ENCODE data around the gene MAN2A2. TPM values are rescaled to one million over a fixed set of nuclear protein-coding genes. Genes with fewer than 3 reads are reported as not detected.

The MAN2A2 gene
- total and polyA plus RNA-seq, 9 of the 15 experiments (the other 6 are each of a cell fraction or from before 2014, with no cell fraction given) = 7.3 to 151 (median 43.4) TPM

- intact Hi-C loops (cut with micrococcal nuclease) (loop anchor here (5.0 kb wide), 1 partner anchor 87 kb away; no protein-coding TSS in a partner anchor), in situ Hi-C loops (cut with MboI) (no loop called here)
- FAIRE-seq = no peak
- Histone ChIP-seq H3K79me2 (ENCODE audit: control insufficient read depth, insufficient read depth, low read length) (no peaks in the 10 kb centered on the region), H3K27ac (ENCODE audit: extremely low read depth, low read depth, low read length) (no peak overlapping the region), H3K36me3 (ENCODE audit: control insufficient read depth, insufficient read depth, low read length) (peaks cover 86% of the 10 kb centered on the region; the same call in 2 of the 3 replicates), H3K4me1 (replicated peaks in 1 of 2; ENCODE audit: control insufficient read depth in 2 of 2, insufficient read depth in 2 of 2, low read length in 2 of 2) (peaks cover 13 to 29% of the 10 kb centered on the region in 2 experiments; a peak in 4 of 5 replicates), H3K9ac (ENCODE audit: insufficient read depth in 1 of 2, low read depth in 2 of 2, low read length in 2 of 2) (no peak overlapping the region), H3K4me2 (ENCODE audit: insufficient read depth, low read length) (no peak overlapping the region), H2AFZ (ENCODE audit: low read depth, low read length) (no peak overlapping the region), H3K9me1 (ENCODE audit: control insufficient read depth, insufficient read depth, low read length) (peaks cover 3% of the 10 kb centered on the region), H4K20me1 (replicated peaks; ENCODE audit: control insufficient read depth, insufficient read depth, low read length) (0 out of 2 replicates have a peak, but pooled peaks cover 5% of the 10 kb centered on the region), H3K9me3 (replicated peaks; ENCODE audit: control insufficient read depth, insufficient read depth, low read depth, low read length) (no peaks in the 10 kb centered on the region), H3K27me3 (ENCODE audit: control insufficient read depth in 2 of 2, insufficient read depth in 2 of 2, low read length in 2 of 2) (no peaks in the 10 kb centered on the region), H3K4me3 (no peak overlapping the region)
- no peak for TF ChIP-seq CREM (IDR thresholded peaks at IDR 0.05; ENCODE audit: low read depth)
- TF ChIP-seq, protein P1, sequence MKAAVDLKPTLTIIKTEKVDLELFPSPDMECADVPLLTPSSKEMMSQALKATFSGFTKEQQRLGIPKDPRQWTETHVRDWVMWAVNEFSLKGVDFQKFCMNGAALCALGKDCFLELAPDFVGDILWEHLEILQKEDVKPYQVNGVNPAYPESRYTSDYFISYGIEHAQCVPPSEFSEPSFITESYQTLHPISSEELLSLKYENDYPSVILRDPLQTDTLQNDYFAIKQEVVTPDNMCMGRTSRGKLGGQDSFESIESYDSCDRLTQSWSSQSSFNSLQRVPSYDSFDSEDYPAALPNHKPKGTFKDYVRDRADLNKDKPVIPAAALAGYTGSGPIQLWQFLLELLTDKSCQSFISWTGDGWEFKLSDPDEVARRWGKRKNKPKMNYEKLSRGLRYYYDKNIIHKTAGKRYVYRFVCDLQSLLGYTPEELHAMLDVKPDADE (conservative IDR thresholded peaks at IDR 0.05; ENCODE audit: control insufficient read depth, low read depth, low read length) = no peak
- TF ChIP-seq, protein P2, sequence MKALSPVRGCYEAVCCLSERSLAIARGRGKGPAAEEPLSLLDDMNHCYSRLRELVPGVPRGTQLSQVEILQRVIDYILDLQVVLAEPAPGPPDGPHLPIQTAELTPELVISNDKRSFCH (CRISPR knock-in tag; IDR thresholded peaks at IDR 0.05) = no peak
- TF ChIP-seq, protein P2 (tag; IDR thresholded peaks at IDR 0.05) = no peak
- TF ChIP-seq, protein P3, sequence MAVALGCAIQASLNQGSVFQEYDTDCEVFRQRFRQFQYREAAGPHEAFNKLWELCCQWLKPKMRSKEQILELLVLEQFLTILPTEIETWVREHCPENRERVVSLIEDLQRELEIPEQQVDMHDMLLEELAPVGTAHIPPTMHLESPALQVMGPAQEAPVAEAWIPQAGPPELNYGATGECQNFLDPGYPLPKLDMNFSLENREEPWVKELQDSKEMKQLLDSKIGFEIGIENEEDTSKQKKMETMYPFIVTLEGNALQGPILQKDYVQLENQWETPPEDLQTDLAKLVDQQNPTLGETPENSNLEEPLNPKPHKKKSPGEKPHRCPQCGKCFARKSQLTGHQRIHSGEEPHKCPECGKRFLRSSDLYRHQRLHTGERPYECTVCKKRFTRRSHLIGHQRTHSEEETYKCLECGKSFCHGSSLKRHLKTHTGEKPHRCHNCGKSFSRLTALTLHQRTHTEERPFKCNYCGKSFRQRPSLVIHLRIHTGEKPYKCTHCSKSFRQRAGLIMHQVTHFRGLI (CRISPR knock-in tag; IDR thresholded peaks at IDR 0.05) = no peak
- no peak for TF ChIP-seq HDAC1 (IDR thresholded peaks at IDR 0.05)
- BruUV-seq (replicated peaks) = no TSS peak
- WGBS (ENCODE audit: insufficient coverage, low coverage, missing lambda C conversion rate) = 100% methylated on average over 7 of the region's 7 CpGs
- no peak for DNase-seq (ENCODE audit: extremely low read depth in 1 of 4, low spot score in 3 of 4)
- ATAC-seq = no peak
- ChIA-PET POLR2A (interaction anchor here (1.1 to 3.0 kb wide), 4 partner anchors 9 to 10 kb away, joined by 3 to 20 read pairs (median 8); partner anchors contain the start of genes RCCD1 and UNC45A), CTCF (ENCODE audit: low intra/inter-chr PET ratio) (no interaction called here)
Observed at GRCh38 chr15:90945091-90945490, 42.0 kb downstream of the MAN2A2 start.
